Measurements from ENCODE around the gene DNAJC17. TPM values are rescaled to one million over a fixed set of nuclear protein-coding genes. Genes with fewer than 3 reads are reported as not detected.

Gene DNAJC17
- total and polyA plus RNA-seq, 2 of the 13 experiments (the other 11 are each of a cell fraction or from before 2014, with no cell fraction given): 22.2 to 26.5 TPM

DNA sequence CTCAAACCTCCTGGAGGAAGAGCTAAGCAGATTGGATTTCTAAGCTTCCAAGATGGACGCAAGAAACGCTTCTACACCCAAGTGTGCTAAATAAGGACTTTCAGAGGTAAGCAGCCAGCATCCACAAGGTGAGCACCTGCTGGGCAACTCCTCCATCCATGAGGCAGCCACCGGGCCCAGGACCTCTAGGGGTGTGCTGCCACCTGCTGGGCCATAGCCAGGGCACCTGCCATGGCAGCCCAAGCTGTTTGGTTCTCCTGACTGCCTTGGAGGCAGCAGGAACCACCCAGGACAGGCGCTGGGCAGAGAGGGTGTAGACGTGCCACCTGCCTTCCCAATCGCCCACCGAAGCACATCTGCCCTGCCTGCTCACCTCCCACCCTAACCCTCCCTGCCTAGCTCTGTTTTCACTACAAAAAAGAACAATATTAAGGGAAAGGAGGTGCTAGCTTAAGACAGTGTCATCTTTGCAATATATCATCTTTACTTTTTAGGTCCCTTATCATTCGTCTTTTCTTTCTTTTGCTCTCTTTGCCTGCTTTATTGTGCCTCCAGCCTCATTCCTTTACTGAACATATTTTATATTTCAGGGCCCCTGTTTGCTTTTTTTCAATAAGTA is 24.6 kb downstream of the DNAJC17 start (continued):
- TF ChIP-seq IRX3 (CRISPR knock-in tag; IDR thresholded peaks at IDR 0.05; ENCODE audit: borderline replicate concordance, low read depth): no peak
- 0 out of 2 replicates have a peak, but pooled peaks have one; percentile 42 for TF ChIP-seq MIER3 (CRISPR knock-in tag; IDR thresholded peaks at IDR 0.05; ENCODE audit: borderline replicate concordance)
- TF ChIP-seq RXRA (CRISPR knock-in tag; IDR thresholded peaks at IDR 0.05): peak; percentile 52; the same call in 1 of the 2 replicates
- 0 out of 2 replicates have a peak, but pooled peaks have one; percentile 22 for TF ChIP-seq POGK (CRISPR knock-in tag; conservative IDR thresholded peaks at IDR 0.05)
- no peak for TF ChIP-seq ZMYM3 (CRISPR knock-in tag; IDR thresholded peaks at IDR 0.05)
- 0 out of 2 replicates have a peak, but pooled peaks have one; percentile 44 for TF ChIP-seq KLF6 (CRISPR knock-in tag; IDR thresholded peaks at IDR 0.05)
- no peak for TF ChIP-seq LCORL (IDR thresholded peaks at IDR 0.05)
- 0 out of 2 replicates have a peak, but pooled peaks have one; percentile 19 for TF ChIP-seq LCORL (CRISPR knock-in tag; IDR thresholded peaks at IDR 0.05)
- peak; percentile 62; the same call in 1 of the 2 replicates for TF ChIP-seq CBX5 (CRISPR knock-in tag; IDR thresholded peaks at IDR 0.05; ENCODE audit: borderline replicate concordance)
- TF ChIP-seq, protein P1, sequence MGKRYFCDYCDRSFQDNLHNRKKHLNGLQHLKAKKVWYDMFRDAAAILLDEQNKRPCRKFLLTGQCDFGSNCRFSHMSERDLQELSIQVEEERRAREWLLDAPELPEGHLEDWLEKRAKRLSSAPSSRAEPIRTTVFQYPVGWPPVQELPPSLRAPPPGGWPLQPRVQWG (CRISPR knock-in tag; IDR thresholded peaks at IDR 0.05; ENCODE audit: borderline replicate concordance, low read depth): no peak
- 0 out of 2 replicates have a peak, but pooled peaks have one; percentile 62 for TF ChIP-seq ARHGAP35 (CRISPR knock-in tag; IDR thresholded peaks at IDR 0.05; ENCODE audit: borderline replicate concordance)
- TF ChIP-seq ZNF383 (CRISPR knock-in tag; IDR thresholded peaks at IDR 0.05; ENCODE audit: borderline replicate concordance): no peak
- no peak for TF ChIP-seq NR2F6 (IDR thresholded peaks at IDR 0.05)
- TF ChIP-seq NR2F6 (CRISPR knock-in tag; IDR thresholded peaks at IDR 0.05): peak; percentile 23; the same call in 1 of the 2 replicates
- TF ChIP-seq ATF6 (CRISPR knock-in tag; conservative IDR thresholded peaks at IDR 0.05): no peak
- TF ChIP-seq, protein P2, sequence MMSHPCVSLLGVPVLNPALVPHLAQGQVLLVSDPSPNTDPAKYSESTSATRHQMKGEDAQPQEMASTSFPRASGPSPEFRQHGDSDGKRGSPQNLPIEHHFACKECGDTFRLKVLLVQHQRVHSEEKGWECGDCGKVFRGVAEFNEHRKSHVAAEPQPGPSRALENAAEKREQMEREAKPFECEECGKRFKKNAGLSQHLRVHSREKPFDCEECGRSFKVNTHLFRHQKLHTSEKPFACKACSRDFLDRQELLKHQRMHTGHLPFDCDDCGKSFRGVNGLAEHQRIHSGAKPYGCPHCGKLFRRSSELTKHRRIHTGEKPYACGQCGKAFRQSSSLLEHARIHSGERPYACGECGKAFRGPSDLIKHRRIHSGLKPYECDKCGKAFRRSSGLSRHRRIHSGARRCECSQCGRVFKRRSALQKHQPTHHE (CRISPR knock-in tag; IDR thresholded peaks at IDR 0.05; ENCODE audit: borderline replicate concordance): no peak
- 0 out of 2 replicates have a peak, but pooled peaks have one; percentile 13 for TF ChIP-seq ZNF609 (CRISPR knock-in tag; IDR thresholded peaks at IDR 0.05; ENCODE audit: borderline replicate concordance)
- peak; percentile 46; the same call in 1 of the 2 replicates for TF ChIP-seq FOSL2 (CRISPR knock-in tag; IDR thresholded peaks at IDR 0.05)
- TF ChIP-seq RELA (CRISPR knock-in tag; IDR thresholded peaks at IDR 0.05): peak; percentile 58; the same call in 1 of the 2 replicates

All from HepG2 (cell line).